GM19328 (cell line): ENCODE results near the gene NCOA6.
"Not testable (repeated sequence)": the region's sequence is repeated elsewhere in the genome, so short reads cannot be mapped to it uniquely, and the experiment has no call there.

Source experiments
- ATAC-seq: cut with Tn5 transposase; IDR thresholded peaks from one replicate; pipeline ENCODE4 v1.9.1; 2021; ENCODE audit warnings: mild to moderate bottlenecking, moderate library complexity; ENCODE audit not compliant: unreplicated experiment

The NCOA6 gene

DNA sequence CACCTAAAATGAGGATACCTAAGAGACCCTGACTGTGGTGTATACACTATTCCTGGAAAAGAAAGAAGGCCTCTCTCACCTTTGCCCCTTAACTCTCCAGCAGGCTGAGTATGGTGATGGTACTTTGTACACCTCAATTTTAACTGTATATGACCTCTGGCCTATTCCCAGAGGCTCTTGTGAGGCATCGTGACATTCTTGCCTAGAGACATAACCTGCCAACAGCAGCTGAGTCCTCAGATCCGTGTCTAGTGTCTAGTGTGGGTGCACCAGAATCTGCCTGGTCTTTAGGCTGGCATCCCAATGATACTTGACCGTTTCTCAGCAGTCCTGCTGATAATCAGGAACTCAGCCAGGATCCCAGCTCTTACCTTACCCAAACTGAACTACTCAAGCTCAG lies 101.3 kb downstream of the NCOA6 start:
- no peak for ATAC-seq

GRCh38 chr20:34722560-34722959 lies 102.9 kb downstream of the NCOA6 start:
- not testable (repeated sequence) for ATAC-seq

- no peak for ATAC-seq
Observed at GRCh38 chr20:34720266-34720665, 105.2 kb downstream of the NCOA6 start.

GRCh38 chr20:34719242-34720017 lies 106.0 kb downstream of the NCOA6 start:
- peak; percentile 85 for ATAC-seq

GRCh38 chr20:34717230-34718095 lies 108.0 kb downstream of the NCOA6 start:
- no peak for ATAC-seq

GRCh38 chr20:34716921-34717229 lies 108.6 kb downstream of the NCOA6 start:
- no peak for ATAC-seq

- no peak for ATAC-seq
Observed at GRCh38 chr20:34715384-34715783, 110.1 kb downstream of the NCOA6 start.

DNA sequence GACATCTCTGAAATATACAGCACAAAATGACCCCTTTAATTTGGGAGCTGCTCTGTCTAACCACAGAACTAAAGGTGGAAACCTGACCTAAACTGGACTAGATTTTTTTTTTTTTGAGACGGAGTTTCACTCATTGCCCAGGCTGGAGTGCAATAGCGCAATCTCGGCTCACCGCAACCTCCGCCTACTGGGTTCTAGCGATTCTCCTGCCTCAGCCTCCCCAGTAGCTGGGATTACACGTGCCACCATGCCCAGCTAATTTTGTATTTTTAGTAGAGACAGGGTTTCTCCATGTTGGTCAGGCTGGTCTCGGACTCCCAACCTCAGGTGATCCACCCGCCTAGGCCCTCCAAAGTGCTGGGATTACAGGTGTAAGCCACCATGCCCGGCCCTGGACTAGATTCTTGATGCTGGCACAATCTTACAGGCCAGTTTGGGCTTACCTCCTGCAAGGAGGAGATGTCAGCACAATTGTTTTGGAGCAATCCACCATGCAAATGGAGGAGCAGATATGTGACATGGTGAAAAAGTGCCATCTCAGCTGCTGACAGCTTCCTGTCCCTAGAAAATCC lies 111.4 kb downstream of the NCOA6 start:
- ATAC-seq, result not testable (repeated sequence)

DNA sequence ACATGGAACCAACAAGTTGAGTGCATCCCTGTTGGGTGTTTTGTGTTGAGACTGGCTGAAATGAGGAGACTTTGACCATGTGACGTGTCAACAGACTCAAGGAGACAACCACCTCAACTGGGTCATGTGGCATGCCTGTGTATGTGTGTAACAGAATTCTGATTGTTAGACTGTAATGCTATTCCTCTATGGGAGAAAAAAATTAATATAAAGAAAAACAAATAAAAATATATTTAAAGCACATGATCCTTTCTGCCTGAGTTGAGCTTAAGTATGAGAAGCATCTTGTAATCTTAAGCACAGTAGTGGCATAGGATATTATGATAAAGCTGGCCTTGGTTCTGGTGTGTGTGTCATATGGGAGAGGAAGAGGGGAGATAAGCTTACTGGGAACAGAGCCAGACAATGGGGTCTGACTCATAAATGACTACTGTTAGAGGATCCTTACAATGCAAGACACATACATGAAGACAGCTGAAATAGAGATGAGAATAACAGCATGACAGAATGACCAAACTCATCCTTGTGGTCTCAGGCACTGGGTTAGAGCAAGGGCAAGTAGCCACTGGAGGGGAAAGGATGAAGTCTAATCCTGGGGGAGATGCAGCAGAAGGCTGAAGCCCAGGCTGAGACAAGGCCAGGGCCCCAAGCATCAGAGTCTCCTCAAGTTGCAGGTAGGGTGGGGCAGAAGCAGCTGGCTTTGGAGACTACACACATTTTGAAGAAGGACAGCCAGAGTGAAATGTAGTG lies 112.1 kb downstream of the NCOA6 start:
- ATAC-seq, result no peak

- no peak for ATAC-seq
Observed at GRCh38 chr20:34712525-34713192, 112.8 kb downstream of the NCOA6 start.

GRCh38 chr20:34711813-34712430 lies 113.5 kb downstream of the NCOA6 start:
- no peak for ATAC-seq

DNA sequence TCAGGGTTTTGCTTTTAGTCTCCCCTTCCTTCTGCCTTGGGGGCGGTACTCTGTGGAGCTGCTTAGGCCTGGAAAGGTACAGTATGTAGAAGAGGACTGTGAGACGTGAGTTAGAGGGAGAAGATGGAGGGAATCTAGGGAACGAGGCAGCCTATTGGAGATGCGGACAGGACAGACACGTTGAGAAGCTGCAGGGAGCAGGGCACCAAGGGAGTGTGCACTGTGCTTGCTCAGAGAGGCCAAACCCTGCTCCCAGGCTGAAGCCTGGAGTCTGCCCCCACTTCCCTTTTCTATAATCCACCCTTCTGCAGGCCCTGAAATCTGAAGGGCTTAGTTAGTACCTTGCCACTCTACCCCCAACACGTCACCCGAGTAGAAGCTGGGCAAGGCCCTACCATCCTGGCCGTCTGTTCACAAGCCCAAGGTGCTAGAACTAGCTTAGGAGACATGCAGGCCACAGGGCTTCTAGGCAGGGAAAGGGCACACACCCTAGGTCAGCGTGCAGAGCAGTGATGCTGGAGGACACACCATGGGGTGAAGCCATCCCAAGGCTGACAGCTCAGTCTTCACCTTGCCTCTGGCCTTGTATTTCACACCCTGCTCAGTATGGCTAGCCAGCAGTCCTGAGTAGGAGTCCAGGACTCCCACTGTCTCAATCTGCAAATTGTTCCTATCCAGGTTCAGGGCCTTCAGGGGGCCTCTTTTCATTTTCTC lies 114.4 kb downstream of the NCOA6 start:
- ATAC-seq, result no peak

DNA sequence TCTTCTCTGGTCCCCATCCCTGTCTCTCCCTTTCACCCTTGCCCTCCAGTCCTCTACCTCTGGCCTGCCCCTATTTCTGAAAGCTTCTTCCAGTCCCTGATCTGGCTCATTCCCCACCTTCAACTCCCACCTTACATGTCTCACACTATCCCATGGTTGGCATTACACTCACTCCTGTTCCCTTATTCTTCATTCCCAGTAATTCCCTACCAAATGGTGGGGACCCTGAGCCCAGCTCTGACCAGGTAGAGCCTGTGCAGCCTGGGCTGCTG lies 114.9 kb downstream of the NCOA6 start:
- ATAC-seq, result no peak

DNA sequence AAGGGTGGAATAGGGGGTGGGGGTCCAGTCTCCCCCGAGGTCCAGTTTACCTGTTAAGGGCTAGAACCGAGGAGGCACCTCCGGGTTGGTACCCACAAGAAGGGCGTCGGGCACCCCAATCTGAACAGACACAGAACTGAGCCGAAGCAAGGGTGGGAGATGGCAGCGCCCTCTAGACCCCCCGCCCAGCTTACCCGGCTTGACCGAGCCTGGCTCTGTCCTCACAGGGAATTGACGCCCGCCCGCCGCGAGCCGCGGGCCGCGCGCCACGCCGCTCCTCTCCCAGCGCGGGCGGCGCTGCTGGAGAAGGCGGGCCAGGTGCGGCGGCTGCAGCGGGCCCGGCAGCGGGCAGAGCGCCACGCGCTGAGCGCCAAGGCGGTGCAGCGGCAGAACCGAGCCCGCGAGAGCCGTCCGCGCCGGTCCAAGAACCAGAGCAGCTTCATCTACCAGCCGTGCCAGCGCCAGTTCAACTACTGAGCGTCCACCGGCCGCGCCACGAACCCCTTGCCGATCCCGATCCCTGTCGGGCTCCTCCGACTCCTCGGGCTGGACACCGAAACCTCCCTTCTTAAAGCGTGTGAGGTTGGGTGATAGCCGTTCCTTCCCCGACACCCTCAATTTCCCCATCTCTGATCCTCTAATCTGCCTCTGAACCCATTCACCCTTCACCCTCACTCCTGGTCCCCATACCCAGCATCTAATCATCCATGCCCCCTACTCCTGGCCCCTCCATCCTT lies 115.5 kb downstream of the NCOA6 start:
- ATAC-seq, result peak; percentile 33

GRCh38 chr20:34709044-34709830 lies 116.2 kb downstream of the NCOA6 start:
- ATAC-seq, result peak; percentile 47

DNA sequence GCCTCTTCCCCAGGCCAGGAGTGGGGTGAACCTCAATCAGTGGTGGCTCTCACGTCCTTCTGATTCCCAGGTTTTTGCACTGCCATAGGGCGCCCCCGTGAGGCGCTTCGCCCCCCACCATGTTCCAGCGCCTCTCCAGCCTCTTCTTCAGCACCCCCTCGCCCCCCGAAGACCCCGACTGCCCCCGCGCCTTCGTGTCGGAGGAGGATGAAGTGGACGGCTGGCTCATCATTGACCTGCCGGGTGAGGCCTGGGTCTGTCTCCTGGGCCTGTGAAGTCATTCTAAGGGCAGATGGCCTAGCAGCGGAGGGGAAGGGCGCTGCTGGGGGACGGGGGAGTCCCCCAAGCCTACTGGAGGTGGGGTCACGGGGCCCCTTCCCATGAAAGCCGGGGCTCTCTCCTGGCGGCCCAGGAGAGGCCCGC lies 116.8 kb downstream of the NCOA6 start:
- ATAC-seq, result no peak

GRCh38 chr20:34706912-34707784 lies 118.3 kb downstream of the NCOA6 start:
- no peak for ATAC-seq
